Tibial nerve (tissue), 4 donors: ENCODE results near the gene RIOX2.

Experiments
- CTCF ChIP-seq, 5 experiments: fragments of 200-600 bp in 3 of 5; fragments of 450-650 bp in 2 of 5; sonication (generic) in 3 of 5; IDR thresholded peaks; one replicate each; pipeline ENCODE4 v1.5.1; 2016 to 2019; ENCODE audit warnings: antibody characterized with exemption in 5 of 5, mild to moderate bottlenecking in 3 of 5, moderate library complexity in 2 of 5
- EP300 ChIP-seq, 2 donors: sonication (generic); formaldehyde crosslinking; IDR thresholded peaks; one replicate each; pipeline ENCODE4 v1.6.1; 2017; ENCODE audit warnings: antibody characterized with exemption in 2 of 2, mild to moderate bottlenecking in 1 of 2
- POLR2A ChIP-seq, 2 donors: fragments of 450-650 bp; IDR thresholded peaks; one replicate each; pipeline ENCODE4 v1.6.1; 2017; ENCODE audit warnings: antibody characterized with exemption in 2 of 2, mild to moderate bottlenecking in 2 of 2, moderate library complexity in 2 of 2

GRCh38 chr3:97991293-97991682 lies 19.1 kb upstream of the RIOX2 start:
- no peak for TF ChIP-seq CTCF (IDR thresholded peaks at IDR 0.05)
- TF ChIP-seq POLR2A (IDR thresholded peaks at IDR 0.05), result no peak
- no peak for TF ChIP-seq EP300 (IDR thresholded peaks at IDR 0.05)
